Renal pelvis (tissue), 4 donors: Measurements from ENCODE around the gene CNIH2. TPM values are rescaled to one million over a fixed set of nuclear protein-coding genes. Genes with fewer than 3 reads are reported as not detected.
"Not testable (repeated sequence)": the region's sequence is repeated elsewhere in the genome, so short reads cannot be mapped to it uniquely, and the experiment has no call there.

Experiments used
- DNase-seq: peaks from one replicate; pipeline ENCODE4 v3.0.0-alpha.2; 2013
- polyA plus RNA-seq, 3 donors: library from polyadenylated mRNA; unstranded; fragments of 120-200 nt; gene quantifications; one replicate each; pipeline ENCODE4 v1.2.1, GENCODE V29; 2013; ENCODE audit not compliant: insufficient read length in 3 of 3

Gene CNIH2
- polyA plus RNA-seq, 3 donors: 4.3 to 4.4 (median 4.4) TPM

- peak; percentile 77 for DNase-seq
Measured at GRCh38 chr11:66313321-66314185, 35.6 kb downstream of the CNIH2 start.

GRCh38 chr11:66314186-66314501 lies 36.2 kb downstream of the CNIH2 start:
- no peak for DNase-seq

- DNase-seq: no peak
Measured at GRCh38 chr11:66314561-66315497, 36.9 kb downstream of the CNIH2 start.

DNA sequence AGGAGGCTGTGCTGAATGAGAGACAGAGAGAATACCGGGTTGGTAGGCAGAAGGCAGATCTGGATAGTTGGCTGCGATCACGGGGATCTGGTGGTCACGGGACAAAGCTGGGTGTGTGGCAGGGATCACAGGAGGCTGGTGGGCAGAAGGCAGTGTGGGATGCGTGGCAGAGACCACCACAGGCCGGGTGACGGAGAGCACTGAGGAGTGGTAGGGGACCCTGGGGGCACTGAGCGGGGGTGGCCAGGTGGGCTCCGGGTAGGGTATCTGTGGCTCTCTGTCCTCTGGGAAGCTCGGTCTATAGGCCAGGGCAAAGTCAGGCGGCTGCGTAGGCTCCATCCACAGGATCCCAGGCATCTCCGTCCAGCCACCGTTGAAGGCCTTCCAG lies 37.5 kb downstream of the CNIH2 start:
- DNase-seq: no peak

GRCh38 chr11:66315921-66316811 lies 38.2 kb downstream of the CNIH2 start:
- DNase-seq: no peak

GRCh38 chr11:66316849-66317251 lies 38.9 kb downstream of the CNIH2 start, which contains the start of gene CD248:
Gene CD248, minus strand, starts transcription at chr11:66317044. Its CDS starts 17 bp downstream, at chr11:66317027.
- DNase-seq: peak; percentile 78

DNA sequence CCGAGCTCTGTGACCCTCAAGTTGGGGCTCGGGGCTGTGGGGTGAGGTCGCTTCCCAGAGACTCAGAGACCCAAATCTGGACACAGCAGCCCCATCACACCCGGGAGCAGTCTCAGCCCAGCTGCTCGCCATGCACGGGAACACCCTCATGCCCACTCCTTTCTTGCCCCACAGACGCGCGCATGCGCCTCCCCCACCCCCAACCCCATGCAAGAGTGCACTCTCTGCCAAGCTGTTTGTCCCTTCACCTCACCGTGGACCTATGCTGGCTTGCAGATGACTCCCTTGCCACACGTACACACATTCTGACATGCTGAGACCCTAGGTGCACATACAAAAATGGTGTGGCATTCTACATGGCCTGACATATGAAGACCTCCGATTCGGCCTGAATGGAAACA lies 39.3 kb downstream of the CNIH2 start:
- no peak for DNase-seq

- DNase-seq: peak; percentile 59
Measured at GRCh38 chr11:66317723-66318599, 40.0 kb downstream of the CNIH2 start.

DNA sequence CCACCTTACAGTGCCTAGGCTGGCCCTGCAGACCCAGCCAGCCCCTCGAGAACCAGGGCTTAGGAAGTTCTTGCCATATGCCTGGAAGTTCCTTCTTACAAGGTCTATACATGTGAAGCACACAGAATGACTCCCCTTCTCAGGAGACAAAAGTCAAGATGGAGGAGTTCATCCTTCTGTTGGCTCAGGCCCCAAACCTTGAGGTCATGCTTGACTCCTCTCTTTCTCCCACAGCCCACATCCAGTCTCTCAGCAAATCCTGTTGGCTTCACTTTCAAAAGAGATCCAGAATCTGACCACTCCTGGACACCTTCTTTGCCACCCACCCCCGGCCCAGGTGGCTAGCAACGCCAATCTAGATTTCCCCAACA lies 40.6 kb downstream of the CNIH2 start:
- no peak for DNase-seq

- not testable (repeated sequence) for DNase-seq
Measured at GRCh38 chr11:66320289-66320688, 42.3 kb downstream of the CNIH2 start.

- not testable (repeated sequence) for DNase-seq
Measured at GRCh38 chr11:66320748-66321147, 42.8 kb downstream of the CNIH2 start.

DNA sequence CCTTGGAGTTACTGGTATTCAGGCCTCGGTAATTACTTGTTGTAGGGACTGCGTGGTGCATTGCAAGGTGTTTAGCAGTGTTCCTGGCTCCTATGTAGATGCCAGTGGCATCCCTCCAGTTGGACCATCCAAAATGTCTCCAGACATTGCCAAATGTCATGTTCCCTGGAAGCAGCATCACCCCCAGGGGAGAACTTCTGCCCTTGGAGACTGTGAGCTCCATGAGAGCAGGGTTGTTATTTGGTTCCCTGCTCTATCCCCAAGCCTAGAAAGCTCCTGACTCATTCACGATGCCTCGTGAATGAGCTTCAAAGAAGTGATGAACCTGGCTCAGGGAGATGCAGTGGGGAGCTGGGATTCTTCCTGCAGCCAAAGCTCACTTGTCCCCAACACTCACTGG lies 43.6 kb downstream of the CNIH2 start:
- DNase-seq: no peak

DNA sequence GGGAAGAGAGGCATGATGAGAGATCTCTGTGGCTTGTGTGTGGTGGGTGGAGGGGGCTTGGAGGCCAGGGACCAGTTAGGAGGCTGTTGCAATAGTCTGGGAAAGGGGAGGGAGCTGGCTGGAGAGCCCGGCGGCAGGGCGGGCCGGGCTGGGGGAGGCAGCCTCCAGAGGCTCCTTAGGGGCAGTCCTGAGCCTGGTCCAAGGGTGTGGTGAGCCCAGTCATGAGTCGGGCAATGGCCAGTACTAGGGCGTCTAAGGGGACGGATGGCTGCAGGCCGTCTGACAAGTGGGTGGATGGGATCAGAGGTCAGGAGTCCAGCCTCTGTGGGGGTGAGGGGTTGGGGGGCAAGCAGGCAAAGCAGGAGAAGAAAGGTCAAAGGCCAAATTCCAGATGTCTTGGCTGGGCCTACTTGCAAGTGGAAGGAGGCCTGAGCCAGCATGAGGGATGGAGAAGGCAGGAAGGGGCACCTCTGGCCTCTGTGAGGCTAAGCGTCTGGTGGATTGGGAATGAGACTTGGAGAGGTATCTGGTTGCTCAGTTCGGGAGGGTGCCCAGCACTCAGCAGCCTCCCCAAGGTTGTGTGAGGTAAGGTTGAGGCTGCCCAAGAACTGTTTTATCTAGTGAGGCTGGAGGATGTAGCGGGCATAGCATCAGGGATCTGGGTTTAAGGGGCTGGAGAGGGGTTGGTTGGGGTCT lies 44.9 kb downstream of the CNIH2 start:
- no peak for DNase-seq

DNA sequence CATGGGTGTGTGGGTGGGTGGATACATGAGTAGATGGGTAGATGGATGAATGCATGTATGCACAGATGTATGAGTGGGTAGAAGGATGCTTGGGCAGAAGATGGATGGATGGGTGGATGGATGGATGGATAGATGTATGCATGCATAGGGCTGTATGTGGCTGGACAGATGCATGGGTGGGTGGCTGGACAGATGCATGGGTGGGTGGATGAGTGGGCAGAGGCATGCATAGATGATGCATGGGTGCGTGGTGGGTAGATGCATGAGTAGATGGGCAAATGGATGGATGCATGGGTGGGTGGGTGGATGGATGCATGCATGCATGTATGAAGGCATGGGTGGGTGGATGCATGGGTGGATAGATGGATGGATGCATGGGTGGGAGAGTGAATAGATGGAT lies 45.7 kb downstream of the CNIH2 start:
- DNase-seq: no peak

GRCh38 chr11:66324664-66325063 lies 46.7 kb downstream of the CNIH2 start:
- DNase-seq: no peak

DNA sequence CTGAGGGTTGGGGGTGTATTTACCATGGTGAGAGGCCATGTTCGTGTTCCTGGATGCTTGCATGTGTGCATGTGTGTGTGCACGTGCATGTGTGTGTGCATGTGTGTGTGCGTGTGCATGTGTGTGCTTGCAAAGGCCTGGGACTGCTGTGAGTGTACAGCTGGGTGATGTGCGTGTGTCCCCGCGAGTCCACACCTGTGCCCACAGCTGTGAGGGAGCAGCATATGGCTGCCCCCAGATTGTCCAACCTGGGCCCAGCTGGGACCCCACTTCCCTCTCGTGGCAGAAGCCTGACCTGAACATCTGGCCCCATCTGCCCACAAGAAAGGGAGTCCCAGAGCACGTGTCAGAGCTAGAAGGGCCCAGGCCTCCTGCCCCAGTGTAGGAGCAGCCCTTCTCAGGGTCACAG lies 47.3 kb downstream of the CNIH2 start:
- DNase-seq: no peak

DNA sequence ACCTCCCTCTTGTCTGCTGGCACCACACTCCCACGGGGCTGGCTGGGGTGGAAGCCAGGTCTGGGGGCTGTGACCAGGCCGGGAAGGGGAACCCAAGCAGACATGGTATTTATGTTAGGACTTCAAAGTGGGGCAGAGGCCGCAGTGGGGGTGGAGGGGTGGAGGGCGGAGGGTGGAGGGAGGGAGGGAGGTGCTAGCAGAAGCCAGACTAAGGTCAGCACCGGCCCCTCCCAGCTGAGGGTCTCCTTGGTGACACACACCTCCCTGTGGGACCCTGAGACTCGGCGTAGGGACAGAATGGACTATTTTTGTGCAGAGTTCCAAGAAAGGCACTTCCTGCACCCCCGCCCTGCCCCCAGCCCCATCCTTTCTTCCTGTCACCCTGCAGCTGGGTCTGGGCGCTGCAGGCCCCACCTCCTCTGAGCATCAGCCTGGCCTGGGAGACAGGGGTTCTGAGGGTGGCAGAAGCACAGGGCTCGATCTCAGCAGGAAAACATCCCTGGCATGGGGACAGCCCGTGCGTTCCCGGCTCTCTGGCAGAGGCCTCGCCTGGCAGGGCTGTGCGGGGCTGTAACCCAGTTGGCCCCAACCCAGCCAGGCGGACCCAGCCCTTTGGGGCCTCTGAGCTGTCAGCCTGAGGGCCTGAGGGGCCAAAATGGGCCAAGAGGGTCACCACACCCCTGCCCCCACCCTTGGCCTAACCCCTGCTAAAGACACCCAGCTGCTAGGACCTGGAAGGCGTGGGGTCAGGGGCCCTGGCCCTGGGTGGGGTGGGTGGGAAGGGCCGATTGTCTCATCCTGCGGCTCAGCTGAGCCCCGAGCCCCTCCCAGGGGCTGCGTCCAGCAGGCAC lies 48.5 kb downstream of the CNIH2 start:
- no peak for DNase-seq

- DNase-seq: no peak
Measured at GRCh38 chr11:66327171-66328030, 49.4 kb downstream of the CNIH2 start.
